H1 (cell line): ENCODE data around the gene COX6A1. TPM values are rescaled to one million over a fixed set of nuclear protein-coding genes. Genes with fewer than 3 reads are reported as not detected.

Experiments used
- ASH2L ChIP-seq: fragments of 200-600, 300-600 bp; sonication (generic); IDR thresholded peaks from one replicate; pipeline ENCODE4 v1.7.1; 2017; ENCODE audit warnings: low read length
- ATF3 ChIP-seq: IDR thresholded peaks from 2 replicates; pipeline ENCODE4 v1.6.1; 2011; ENCODE audit warnings: low read depth, mild to moderate bottlenecking, low read length; ENCODE audit not compliant: insufficient read depth
- BCL11A ChIP-seq, 2 experiments: IDR thresholded peaks; one replicate each; pipeline ENCODE4 v1.6.1; 2011; ENCODE audit warnings: low read depth in 2 of 2, low read length in 2 of 2, mild to moderate bottlenecking in 2 of 2
- JUN ChIP-seq: IDR thresholded peaks from 2 replicates; pipeline ENCODE4 v1.6.1; 2011; ENCODE audit warnings: low read depth, mild to moderate bottlenecking, improper control_type of control experiment, low read length
- JUND ChIP-seq: IDR thresholded peaks from 2 replicates; pipeline ENCODE4 v1.6.1; 2011; ENCODE audit warnings: mild to moderate bottlenecking, improper control_type of control experiment, low read length
- POLR2A ChIP-seq, 2 experiments: IDR thresholded peaks; 1 replicate in 1 of 2; 2 replicates in 1 of 2; pipeline ENCODE4 v1.6.1; 2011; ENCODE audit warnings: low read depth in 2 of 2, low read length in 2 of 2, mild to moderate bottlenecking in 2 of 2; ENCODE audit errors: control extremely low read depth in 1 of 2
- POU5F1 ChIP-seq: IDR thresholded peaks from 2 replicates; pipeline ENCODE4 v1.6.1; 2011; ENCODE audit warnings: low read depth, mild to moderate bottlenecking, low read length, moderate library complexity
- SUZ12 ChIP-seq: fragments of 200-600 bp; sonication (generic); IDR thresholded peaks from 2 replicates; pipeline ENCODE4 v1.6.1; 2012; ENCODE audit warnings: mild to moderate bottlenecking, inconsistent platforms, low read length, moderate library complexity, mixed read lengths
- TAF7 ChIP-seq: optimal IDR thresholded peaks from 2 replicates; pipeline ENCODE3; 2011; ENCODE audit warnings: low read depth, mild to moderate bottlenecking, inconsistent platforms, low read length, moderate library complexity, borderline replicate concordance
- polyA plus RNA-seq, 7 experiments: library from polyadenylated mRNA; depleted of rRNA in 3 of 7; stranded (reverse) in 5 of 7; unstranded in 2 of 7; fragments of >200 nt in 5 of 7; fragments of 200-250 nt in 2 of 7; gene quantifications; 1 replicate in 5 of 7; 2 replicates in 1 of 7; 4 replicates in 1 of 7; pipeline versions ENCODE4 v1.2.1 to v1.2.3, GENCODE V29; 2011 to 2013; ENCODE audit warnings: missing spikeins in 2 of 7, mixed read lengths in 2 of 7
- total RNA-seq: library from RNA; stranded (reverse); fragmentation: NEBNext Ultra II Directional; extraction: Animal tissue kit (Norgen Biotek cat#: 25700); gene quantifications from 2 replicates; pipeline ENCODE4 v1.2.1, GENCODE V29; 2021
- TF ChIP-seq, protein P1 (sequence below): fragments of 300-600 bp; sonication (generic); IDR thresholded peaks from 2 replicates; pipeline ENCODE4 v1.7.1; 2012; ENCODE audit warnings: low read length, moderate library complexity, mild to moderate bottlenecking, inconsistent platforms; ENCODE audit not compliant: insufficient replicate concordance

COX6A1 gene
- total and polyA plus RNA-seq, 2 of the 8 experiments (the other 6 are each of a cell fraction or from before 2014, with no cell fraction given), result 437 to 2,792 TPM

GRCh38 chr12:120469450-120470149, 31.7 kb downstream of the COX6A1 start, which contains the start of gene SRSF9 (continued):
- TF ChIP-seq, protein P1, sequence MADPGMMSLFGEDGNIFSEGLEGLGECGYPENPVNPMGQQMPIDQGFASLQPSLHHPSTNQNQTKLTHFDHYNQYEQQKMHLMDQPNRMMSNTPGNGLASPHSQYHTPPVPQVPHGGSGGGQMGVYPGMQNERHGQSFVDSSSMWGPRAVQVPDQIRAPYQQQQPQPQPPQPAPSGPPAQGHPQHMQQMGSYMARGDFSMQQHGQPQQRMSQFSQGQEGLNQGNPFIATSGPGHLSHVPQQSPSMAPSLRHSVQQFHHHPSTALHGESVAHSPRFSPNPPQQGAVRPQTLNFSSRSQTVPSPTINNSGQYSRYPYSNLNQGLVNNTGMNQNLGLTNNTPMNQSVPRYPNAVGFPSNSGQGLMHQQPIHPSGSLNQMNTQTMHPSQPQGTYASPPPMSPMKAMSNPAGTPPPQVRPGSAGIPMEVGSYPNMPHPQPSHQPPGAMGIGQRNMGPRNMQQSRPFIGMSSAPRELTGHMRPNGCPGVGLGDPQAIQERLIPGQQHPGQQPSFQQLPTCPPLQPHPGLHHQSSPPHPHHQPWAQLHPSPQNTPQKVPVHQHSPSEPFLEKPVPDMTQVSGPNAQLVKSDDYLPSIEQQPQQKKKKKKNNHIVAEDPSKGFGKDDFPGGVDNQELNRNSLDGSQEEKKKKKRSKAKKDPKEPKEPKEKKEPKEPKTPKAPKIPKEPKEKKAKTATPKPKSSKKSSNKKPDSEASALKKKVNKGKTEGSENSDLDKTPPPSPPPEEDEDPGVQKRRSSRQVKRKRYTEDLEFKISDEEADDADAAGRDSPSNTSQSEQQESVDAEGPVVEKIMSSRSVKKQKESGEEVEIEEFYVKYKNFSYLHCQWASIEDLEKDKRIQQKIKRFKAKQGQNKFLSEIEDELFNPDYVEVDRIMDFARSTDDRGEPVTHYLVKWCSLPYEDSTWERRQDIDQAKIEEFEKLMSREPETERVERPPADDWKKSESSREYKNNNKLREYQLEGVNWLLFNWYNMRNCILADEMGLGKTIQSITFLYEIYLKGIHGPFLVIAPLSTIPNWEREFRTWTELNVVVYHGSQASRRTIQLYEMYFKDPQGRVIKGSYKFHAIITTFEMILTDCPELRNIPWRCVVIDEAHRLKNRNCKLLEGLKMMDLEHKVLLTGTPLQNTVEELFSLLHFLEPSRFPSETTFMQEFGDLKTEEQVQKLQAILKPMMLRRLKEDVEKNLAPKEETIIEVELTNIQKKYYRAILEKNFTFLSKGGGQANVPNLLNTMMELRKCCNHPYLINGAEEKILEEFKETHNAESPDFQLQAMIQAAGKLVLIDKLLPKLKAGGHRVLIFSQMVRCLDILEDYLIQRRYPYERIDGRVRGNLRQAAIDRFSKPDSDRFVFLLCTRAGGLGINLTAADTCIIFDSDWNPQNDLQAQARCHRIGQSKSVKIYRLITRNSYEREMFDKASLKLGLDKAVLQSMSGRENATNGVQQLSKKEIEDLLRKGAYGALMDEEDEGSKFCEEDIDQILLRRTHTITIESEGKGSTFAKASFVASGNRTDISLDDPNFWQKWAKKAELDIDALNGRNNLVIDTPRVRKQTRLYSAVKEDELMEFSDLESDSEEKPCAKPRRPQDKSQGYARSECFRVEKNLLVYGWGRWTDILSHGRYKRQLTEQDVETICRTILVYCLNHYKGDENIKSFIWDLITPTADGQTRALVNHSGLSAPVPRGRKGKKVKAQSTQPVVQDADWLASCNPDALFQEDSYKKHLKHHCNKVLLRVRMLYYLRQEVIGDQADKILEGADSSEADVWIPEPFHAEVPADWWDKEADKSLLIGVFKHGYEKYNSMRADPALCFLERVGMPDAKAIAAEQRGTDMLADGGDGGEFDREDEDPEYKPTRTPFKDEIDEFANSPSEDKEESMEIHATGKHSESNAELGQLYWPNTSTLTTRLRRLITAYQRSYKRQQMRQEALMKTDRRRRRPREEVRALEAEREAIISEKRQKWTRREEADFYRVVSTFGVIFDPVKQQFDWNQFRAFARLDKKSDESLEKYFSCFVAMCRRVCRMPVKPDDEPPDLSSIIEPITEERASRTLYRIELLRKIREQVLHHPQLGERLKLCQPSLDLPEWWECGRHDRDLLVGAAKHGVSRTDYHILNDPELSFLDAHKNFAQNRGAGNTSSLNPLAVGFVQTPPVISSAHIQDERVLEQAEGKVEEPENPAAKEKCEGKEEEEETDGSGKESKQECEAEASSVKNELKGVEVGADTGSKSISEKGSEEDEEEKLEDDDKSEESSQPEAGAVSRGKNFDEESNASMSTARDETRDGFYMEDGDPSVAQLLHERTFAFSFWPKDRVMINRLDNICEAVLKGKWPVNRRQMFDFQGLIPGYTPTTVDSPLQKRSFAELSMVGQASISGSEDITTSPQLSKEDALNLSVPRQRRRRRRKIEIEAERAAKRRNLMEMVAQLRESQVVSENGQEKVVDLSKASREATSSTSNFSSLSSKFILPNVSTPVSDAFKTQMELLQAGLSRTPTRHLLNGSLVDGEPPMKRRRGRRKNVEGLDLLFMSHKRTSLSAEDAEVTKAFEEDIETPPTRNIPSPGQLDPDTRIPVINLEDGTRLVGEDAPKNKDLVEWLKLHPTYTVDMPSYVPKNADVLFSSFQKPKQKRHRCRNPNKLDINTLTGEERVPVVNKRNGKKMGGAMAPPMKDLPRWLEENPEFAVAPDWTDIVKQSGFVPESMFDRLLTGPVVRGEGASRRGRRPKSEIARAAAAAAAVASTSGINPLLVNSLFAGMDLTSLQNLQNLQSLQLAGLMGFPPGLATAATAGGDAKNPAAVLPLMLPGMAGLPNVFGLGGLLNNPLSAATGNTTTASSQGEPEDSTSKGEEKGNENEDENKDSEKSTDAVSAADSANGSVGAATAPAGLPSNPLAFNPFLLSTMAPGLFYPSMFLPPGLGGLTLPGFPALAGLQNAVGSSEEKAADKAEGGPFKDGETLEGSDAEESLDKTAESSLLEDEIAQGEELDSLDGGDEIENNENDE, result no peak
- TF ChIP-seq POU5F1 (no peak), ATF3 (0 out of 2 replicates have a peak, but pooled peaks have one; percentile 35), TAF7 (peak; percentile 68), ASH2L (peak; percentile 67), POLR2A (IDR thresholded peaks at IDR 0.05; ENCODE audit: control extremely low read depth in 1 of 2, low read depth in 2 of 2, low read length in 2 of 2) (peak; percentile 66 to 89), JUN (no peak), BCL11A (IDR thresholded peaks at IDR 0.05; ENCODE audit: low read depth in 2 of 2, low read length in 2 of 2) (no peak), SUZ12 (no peak), JUND (no peak)
